GM21576 (cell line): ENCODE measurements around the gene FAM53A.

ENCODE experiments used
- ATAC-seq: cut with Tn5 transposase; IDR thresholded peaks from one replicate; pipeline ENCODE4 v1.9.1; 2021; ENCODE audit warnings: mild to moderate bottlenecking, moderate library complexity; ENCODE audit not compliant: unreplicated experiment

FAM53A gene

DNA sequence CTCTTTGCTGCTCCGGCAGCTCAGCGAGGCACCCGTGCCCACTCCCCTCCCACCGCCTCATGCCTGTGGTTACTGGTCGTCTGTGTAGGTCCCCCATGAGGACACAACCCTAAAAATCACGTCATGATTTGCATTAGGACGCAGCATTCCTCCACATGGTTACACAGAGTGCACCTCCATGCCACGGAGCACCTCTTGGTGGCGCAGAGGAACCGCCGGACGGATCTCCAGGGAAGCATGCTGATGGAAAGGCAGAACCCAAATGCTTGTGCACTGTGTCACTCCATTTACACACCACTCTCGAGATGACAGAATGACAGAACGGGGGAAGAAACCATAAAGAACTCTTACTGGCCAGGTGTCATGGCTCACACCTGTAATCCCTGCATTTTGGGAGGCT, 22.4 kb downstream of the FAM53A start:
- no peak for ATAC-seq

- no peak for ATAC-seq
Observed at GRCh38 chr4:1660948-1661677, 23.0 kb downstream of the FAM53A start.

DNA sequence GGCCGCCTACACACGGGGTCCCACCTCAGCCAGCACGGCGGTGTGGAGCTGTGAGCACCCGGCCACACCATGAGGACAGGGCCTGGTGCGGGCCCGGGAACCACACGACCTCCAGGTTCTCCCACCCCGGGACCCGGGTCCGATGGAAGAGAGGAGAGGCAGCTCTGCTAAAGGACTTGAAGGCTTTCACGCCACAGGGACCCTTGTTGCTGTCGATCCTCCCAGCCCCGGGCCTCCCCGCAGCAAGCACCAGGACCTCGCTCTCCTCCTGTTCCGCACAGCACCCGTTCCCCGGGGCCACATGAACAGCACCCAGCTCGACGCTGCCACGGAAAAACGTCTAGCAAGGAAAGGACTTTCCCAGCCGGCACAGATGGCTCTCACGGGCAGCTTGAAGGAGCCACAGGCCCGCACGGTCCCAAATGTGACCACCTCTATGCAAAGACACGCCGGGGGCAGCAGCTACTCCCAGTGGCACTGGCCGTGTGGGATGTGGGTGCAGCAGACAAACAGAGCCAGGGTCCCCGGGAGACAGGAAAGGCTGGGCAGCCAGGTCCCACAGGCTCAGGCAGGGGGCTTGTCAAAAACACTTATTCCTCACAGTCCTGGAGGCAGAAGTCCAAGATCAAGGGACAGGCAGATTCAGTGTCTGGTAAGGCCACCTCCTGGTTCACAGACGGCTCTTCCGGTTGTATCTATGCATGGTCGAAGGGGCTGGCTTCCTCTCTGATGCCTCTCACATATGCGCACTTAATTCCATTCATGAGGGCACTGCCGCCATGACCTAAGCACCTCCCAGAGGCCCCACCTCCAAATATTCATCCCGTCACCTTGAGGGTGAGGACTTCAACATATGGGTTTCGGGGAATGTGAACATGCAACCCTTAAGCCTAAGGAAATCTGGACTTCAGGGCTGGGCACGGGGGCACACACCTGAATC, 24.7 kb downstream of the FAM53A start:
- no peak for ATAC-seq

- no peak for ATAC-seq
Observed at GRCh38 chr4:1658581-1658980, 25.5 kb downstream of the FAM53A start.

- no peak for ATAC-seq
Observed at GRCh38 chr4:1658146-1658545, 26.0 kb downstream of the FAM53A start.

DNA sequence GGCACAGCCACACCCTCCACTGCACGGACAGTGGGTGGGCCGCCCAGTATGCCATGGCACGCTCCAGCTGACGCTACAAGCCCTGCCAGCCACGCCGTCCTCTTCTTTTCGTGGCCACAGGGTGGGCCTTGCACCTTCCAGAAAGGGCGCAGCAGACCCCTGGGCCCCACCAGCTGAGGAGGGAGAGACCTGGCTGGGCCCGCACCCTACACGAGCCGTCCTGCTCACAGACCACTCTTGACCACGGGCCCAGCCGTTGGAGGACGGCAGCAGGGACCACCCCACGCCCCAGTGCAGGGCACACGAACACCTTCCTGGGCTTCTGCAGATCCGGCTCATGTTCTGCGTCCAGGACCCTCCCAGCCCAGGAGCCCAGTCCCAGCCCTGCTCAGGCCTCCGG, 27.1 kb downstream of the FAM53A start:
- no peak for ATAC-seq

GRCh38 chr4:1656132-1656531, 28.0 kb downstream of the FAM53A start:
- no peak for ATAC-seq

DNA sequence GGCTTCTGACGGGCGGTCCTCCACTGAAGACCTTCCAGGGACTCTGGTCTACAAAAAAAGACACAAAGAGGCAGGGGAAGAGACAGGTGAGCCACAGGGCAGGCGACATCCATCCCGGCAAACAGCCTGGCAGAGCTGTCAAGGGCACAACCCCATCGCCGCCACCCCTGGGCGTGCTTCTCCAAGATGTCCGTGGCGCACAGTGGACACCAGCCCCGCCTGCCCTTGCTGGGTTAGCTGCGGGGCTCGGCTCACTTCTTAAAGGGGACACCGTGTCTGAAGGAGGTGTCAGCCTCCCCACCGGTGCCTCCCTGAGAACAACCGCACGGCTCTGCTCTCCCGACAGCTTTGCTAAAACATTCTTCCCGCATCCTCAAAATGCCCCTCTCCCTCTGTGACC, 28.4 kb downstream of the FAM53A start:
- no peak for ATAC-seq

GRCh38 chr4:1655081-1655480, 29.0 kb downstream of the FAM53A start:
- ATAC-seq: no peak

DNA sequence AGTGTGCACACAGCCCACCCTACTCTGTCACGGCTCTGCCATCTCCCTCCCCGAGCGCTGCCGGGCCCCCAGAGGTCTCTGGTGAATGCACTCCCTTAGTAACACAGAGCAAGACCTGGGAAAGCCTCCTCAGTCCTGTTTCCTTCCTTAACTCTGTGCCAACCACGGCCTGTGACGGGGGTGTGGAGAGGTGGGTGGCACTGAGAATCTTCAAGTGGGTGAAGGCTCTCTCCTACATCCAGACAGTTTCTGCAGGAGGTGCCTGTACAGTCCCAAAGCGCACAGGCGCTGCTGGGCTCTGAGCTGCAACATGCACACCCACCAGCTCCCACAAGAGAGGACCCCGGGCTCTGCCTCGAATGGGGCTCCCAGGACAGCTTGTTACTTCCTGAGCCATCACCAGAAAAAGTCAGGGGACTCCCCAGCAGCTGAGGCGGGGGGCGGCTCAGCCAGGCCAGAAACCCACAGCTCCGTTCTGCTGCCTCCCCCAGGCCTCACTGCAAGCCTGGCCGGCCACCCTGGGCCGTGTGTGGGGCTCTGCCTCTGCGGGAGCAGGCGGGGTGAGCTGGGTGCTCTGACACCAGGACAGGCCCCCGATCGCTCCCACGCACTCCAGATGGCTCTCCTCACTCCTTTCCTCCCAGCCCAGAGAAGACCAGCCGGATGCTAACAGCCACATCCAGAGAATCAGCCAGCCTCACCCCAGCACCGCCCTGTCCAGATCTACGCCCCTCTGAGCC, 29.7 kb downstream of the FAM53A start:
- no peak for ATAC-seq

DNA sequence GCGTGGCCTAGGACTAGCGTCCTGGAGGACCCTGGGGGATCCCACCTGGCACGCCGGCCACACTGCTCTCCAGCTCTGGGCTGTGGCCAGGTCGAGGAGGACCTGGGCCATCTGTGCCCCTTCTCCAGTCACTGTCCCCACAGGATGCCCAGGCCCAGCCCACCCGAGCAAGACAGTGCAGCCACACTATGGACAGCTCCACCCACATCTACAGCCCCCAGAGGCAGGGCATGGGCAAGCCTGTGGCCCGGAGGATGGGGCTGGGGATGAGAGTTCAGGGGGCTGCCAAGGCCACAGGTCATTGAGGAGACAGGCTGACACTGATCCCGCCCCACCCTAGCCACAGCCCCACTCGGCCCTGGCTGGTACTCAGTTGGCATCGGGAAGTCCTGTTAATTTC, 30.3 kb downstream of the FAM53A start:
- ATAC-seq: no peak

GRCh38 chr4:1652088-1652487, 32.0 kb downstream of the FAM53A start:
- no peak for ATAC-seq

GRCh38 chr4:1651609-1652008, 32.5 kb downstream of the FAM53A start:
- ATAC-seq: no peak

- no peak for ATAC-seq
Observed at GRCh38 chr4:1648962-1649361, 35.2 kb downstream of the FAM53A start.

DNA sequence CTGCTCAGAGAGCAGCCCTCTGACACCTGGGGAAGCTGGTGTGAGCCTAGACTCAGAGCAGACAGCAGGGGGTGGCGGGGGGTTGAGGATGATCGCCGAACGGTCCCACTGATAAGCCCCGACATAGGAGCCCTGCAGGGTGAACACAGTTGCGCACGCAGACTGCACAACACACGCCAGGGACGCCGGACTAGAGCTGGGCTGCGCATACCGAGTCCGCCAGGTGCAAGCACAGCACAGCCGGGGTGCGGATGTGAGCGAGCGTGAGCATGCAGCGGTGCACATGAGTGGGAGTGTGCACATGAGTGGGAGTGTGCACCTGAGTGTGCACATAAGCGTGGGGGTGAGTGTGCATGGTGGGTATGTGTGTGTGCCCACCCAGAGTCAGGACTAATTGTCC, 36.7 kb downstream of the FAM53A start:
- no peak for ATAC-seq

GRCh38 chr4:1646690-1647089, 37.4 kb downstream of the FAM53A start:
- no peak for ATAC-seq

DNA sequence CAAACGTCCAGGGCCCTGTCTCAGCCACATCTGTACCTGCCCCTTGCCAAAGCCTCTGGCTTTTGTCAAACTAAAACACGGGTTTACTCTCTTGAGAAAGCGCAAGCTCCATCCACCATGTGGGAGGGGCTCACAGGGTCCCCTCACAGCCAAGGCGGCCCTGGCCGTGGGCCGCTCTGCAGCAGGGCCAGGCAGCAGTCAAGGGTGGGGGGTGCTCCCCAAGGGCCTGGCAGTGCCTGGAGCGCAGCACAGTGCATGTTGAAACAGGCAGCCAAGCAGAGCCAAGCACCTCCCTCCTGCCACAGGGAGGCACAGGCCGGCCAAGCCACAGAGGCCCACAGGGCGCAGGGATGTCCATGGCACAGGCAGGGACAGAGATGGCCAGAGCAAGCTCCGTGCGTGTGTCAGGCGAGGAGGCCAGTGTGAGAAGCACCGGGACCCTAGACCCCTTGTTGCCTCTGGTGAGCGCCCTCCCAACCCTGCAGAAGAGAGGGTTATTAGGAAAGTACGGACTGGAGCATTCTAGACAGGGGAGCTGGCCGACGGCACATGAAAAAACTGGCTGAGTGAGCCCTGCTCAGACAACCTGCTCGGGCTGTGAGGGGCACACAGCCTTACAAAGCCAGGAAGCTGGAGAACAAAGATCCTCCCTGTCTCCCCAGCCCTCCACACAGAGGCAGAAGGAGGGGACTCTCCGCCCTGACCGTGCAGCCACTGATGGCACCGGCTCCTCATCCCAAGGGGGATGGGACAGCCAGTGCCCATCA, 39.0 kb downstream of the FAM53A start:
- ATAC-seq: no peak

DNA sequence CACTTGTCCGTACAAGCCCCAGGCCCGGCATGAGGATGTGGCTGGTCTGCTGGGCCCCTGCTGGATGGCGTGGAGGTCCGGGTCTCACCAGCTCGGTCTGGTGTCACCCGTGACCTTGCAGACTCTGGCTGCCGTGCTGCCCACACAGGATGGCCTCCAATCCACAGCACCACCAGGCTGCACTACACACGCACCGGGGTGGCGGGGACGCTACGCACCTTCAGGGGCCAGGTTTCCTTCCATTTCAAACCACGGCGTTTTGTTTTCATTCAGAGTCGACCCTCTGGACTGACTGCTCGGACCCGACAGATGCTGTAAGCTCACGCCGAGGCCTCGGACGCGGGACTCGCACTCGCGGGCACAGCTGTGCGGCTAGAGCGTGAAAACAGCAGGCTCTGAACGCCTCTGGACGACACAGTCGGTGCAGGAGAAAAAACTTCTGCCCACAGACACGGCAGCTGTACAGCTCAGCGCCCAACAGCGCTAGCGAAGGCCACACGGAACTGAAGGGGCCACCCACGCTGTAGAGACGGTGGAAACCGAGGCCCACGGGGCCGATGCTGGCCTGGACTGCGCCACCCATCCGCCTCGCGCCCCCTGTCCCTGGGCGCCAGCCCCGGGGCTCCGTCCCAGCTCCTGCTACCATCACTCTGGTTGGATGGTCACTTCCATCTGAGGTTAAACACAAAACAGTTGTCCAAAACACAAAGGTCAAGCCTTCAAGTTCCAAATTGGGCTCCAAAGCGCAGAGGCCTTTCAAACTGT, 40.0 kb downstream of the FAM53A start:
- ATAC-seq: no peak

- ATAC-seq: no peak
Observed at GRCh38 chr4:1642196-1642951, 41.7 kb downstream of the FAM53A start.
